GM21825 (cell line): ENCODE results near the gene RASL10B.
"Not testable (repeated sequence)": the region's sequence is repeated elsewhere in the genome, so short reads cannot be mapped to it uniquely, and the experiment has no call there.

Experiments
- ATAC-seq: cut with Tn5 transposase; IDR thresholded peaks from one replicate; pipeline ENCODE4 v1.9.1; 2021; ENCODE audit warnings: mild to moderate bottlenecking, moderate library complexity; ENCODE audit not compliant: unreplicated experiment

The RASL10B gene

DNA sequence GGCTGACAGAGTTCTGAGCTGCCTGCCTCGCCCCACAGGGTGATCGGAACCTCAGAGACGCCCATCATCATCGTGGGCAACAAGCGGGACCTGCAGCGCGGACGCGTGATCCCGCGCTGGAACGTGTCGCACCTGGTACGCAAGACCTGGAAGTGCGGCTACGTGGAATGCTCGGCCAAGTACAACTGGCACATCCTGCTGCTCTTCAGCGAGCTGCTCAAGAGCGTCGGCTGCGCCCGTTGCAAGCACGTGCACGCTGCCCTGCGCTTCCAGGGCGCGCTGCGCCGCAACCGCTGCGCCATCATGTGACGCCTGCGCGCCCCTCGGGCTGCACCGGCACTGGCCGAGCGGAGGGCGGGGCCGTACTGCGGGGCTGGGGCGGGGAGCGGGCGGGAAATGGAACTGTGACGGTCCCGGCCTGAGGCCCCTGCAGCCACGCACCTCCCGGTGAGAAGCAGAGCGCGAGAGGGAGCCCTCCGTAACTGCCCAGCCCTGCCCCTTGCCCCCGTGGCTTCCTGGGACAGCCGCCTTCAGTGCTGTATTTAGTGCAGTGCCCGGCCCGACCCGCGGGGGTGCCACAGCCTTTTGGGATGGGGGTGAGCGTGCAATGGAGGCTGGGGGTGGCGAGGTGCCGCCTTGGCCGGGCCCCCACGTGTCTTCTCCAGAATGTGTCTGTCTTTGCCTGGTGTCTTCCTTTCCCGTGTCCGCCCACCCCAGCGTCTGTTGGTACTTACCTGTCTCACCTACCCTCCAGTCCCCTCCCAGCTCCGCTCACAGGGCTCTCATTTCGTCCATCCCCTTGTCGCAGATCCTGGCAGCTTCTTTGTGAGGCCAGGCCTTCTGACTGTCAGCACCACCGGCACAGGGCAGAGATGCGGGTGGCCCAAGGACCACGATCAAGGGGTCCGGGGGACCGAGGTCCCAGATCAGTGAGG is 9.8 kb downstream of the RASL10B start:
- no peak for ATAC-seq

DNA sequence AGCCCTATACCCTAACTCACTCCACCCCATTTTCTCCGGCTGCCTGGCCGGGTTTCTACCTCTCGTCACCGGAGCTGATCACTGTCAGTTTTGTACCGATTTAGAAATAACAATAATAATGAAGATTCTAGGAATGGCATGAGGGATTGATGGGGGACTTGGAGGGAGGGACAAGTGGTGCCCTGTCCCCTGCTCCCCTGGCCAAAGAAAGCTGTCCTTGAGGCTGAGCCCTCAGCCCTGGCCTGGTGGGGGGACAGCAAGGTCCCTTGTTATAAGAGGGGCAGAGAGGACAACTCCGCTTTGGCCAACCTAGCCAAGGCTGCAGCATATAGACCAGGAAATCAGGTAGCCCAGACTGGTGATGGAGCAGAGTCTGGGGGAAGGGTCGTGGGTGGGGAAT is 11.1 kb downstream of the RASL10B start:
- no peak for ATAC-seq

DNA sequence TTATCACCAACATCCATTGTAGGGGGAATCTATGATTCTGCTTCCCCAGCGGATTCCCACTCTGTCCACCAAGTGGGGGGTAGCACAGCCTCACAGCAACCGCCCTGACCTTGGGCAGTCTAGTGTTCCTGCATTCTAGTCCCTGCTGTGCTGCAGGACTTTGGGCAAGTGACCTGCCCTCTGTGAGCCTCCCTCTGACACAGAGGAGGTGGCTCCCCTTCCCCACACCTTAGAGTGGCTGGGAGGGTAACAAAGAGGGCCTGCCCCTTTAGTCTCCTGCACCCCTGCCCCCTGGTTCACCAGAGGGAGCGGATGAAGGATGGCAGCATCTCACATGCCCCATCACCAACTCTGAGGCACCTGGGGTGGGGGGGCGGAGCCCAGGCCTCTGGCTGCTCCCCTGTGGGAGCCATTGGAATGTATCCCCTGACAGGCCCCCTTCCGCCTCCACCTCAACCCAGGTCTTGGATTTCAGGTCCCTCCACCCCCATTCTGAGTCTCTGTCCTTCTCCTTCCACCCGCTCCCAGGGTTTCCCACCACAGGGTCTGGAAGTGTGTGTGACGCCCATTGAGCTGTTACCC is 11.5 kb downstream of the RASL10B start:
- ATAC-seq = no peak

DNA sequence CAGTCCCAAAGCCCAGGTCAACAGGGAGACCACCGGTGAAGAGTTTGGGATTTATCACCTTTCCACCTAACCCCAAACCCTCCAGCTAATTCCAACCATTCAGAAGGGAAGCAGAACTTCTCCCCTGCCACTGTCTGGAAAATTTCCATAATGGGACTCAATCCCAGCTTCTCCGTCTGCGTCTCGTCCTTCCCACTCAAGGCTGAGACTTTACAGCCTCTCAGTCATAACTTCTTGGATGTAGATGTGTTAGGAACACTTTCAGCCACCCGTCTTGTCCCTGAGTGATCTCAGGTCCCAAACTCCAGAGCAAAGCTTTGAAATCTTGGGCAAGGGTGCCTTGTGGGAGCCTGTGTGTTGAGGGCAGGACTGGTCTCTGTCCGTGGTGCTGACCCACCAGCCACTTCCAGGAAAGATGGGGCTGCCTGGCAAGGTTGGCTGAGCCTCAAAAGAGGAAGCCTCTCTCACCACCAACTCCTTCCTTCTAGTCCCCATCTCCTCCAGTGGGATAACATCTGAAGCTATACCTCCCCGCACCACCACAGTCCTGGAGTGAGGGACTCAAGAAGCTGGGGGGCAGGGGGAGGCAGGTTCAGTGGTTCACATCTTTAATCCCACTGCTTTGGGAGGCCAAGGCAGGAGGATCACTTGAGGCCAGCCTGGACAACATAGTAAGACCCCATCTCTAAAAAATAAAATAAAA is 12.3 kb downstream of the RASL10B start:
- ATAC-seq = no peak

DNA sequence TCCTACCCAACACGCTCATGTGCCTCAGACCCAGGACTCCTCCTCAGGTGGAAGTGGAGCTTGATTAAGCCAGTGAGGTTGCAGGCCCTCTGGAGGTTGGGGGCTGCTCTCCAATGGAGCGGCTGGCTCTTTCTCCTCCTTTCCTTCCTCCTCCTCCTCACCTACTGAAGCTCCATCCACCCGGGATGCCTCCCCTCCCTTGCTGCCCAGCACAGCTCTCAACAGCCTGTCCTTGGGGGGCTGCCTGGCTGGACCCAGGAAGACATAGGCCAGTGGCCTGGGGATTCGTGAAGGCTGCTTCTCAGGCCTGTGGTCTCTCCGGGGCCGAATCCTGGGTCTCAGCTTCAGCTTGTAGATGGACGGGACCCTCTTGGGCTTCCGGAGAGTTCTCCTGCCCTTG is 13.4 kb downstream of the RASL10B start:
- no peak for ATAC-seq

DNA sequence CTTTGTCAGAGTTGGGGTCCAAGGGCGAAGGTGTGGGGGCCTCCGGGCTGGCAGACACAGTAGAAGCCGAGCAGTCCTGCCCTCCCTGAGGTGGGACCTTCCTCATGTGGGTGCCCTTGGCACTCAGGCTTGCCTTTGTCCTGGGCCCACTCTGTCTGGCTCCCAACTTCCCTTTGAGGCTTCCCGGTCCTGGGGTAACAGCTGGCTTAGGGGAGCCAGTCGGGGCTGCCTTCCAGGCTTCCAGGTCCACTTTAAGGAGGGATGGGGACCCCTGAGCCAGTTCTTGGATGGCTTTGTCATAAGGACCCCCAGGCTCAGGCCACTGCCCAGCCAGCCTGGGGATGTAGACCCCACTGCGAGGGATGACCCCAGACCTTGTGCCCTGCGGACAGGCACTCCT is 13.8 kb downstream of the RASL10B start:
- no peak for ATAC-seq

DNA sequence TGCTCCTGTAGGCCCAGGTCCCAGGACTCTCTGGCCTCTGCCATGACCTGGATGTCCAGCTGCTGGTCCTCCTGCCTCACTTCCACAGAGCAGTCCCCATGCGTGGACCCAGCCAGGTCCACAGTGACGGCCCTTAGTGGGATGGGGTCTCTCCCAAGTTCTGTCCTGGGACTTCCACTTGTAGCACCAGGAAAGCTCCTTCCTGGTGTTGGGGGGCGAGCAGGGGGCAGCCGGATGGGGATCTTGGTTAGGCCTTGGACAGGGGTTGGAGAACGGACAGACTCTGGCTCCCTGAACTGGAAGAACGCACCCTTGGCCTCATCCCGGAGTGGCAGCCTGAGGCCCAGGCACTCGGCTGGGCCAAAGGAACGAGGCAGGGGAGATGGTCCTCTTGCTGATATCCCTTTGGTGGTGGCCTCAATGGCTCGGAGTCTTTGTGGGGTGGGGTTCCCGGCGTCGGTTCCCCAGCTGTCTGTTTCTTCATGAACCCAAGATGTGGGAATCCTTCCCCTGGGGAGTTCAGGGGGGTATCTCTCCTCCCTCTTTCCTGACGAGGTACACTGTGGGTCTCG is 14.4 kb downstream of the RASL10B start:
- no peak for ATAC-seq

DNA sequence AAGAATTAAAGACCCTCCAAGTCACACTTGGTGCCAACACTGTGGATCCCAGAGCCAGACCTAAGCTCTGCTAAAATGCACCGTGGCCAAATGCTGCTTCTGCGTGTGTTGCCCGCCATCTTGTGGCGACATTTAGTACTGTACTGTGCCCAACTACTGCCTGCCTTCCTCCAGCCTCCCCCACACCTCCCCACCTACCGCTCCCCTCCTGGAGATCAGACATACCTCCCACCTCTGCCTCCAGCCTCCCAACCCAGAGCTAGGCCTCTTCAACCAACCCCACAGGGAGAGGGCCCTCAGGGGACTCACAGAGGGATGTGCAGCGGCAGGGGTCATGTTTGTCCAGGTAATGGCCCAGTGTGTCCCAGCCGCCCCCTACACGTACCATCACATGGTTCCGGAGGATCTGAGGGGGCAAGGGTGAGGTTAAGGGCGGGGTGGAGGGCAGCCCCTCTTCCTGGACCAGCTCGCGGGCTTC is 16.1 kb downstream of the RASL10B start:
- no peak for ATAC-seq

DNA sequence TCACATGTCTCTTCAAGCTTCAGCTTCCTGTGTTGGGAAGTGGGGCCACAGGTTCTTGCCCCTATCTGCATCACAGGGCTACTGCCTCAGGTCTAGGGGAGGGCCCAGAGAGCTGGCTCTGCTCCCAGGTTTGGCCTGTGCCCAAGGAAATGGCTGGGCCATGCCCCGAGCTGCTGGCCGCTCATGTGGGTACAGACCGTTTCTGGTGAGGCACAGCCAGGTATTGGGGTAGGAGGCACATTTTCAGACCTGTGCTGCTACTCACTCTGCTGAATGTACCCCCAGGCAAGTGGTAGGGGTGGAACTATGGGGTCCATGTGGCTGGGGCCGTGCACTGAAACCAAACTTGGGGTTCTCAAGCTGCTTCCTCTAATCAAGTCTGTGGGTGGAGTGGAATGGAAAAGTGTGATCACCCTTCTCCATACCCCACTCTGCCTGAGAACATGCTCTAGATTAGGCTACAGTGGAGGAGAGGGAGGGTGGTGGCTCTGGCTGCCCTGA is 17.0 kb downstream of the RASL10B start:
- no peak for ATAC-seq

DNA sequence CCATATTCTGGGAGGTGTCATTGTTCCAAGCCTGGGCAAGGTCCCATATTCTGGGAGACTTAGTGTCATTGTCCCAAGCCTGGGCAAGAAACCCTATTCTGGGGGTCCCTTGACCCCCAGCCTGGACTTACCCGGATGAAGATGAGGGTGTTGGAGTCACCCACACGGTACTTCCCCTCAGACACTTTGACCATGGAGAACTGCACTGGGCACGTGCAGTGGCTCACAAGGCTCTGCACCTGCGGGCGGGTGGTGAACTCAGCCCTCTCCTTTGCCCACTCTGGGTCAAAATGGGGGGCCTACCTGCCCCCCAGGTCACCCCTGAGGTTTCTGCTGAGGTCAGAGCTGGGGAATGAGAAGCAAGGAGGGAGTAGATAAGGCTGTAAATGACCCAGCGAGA is 17.5 kb downstream of the RASL10B start:
- ATAC-seq = no peak

DNA sequence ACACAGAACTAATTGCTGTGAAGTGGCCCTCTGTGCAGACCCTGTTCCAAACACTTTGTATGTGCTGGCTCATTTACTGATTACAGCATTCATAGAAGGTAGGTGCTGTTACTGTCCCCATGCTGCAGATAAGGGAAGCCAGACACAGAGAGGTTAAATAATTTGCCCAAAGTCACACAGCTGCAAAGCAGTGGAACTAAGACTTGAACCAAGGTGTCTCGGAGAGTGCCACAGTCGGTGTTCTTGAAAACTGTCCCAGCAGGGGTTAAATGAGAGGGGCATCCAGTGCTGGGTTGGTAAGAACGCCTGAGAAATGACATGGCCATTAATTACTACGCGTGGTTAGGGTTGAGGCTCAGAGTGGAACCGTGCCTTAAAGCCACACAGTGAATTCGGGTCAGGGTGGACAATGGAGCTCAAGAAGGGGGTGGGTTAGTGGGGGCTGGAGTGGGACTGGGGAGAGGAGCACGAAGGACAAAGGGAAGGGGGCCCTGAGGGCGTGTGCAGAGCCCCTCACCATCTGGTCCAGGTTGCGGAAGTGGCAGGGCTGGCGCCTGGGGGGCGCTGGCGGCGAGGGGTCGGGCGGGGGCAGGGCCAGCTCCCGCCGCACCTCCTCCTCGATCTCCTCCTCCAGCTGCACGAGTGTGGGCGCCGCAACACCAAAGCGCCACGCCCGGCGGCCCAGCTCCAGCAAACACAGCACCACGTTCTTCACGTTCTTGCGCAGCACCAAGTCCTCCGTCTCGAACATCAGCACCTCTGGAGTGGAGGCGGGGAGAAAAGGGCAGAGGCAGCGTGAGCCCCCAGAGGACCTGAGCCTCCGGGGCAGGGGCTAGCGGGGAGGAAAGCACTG is 18.3 kb downstream of the RASL10B start:
- no peak for ATAC-seq

DNA sequence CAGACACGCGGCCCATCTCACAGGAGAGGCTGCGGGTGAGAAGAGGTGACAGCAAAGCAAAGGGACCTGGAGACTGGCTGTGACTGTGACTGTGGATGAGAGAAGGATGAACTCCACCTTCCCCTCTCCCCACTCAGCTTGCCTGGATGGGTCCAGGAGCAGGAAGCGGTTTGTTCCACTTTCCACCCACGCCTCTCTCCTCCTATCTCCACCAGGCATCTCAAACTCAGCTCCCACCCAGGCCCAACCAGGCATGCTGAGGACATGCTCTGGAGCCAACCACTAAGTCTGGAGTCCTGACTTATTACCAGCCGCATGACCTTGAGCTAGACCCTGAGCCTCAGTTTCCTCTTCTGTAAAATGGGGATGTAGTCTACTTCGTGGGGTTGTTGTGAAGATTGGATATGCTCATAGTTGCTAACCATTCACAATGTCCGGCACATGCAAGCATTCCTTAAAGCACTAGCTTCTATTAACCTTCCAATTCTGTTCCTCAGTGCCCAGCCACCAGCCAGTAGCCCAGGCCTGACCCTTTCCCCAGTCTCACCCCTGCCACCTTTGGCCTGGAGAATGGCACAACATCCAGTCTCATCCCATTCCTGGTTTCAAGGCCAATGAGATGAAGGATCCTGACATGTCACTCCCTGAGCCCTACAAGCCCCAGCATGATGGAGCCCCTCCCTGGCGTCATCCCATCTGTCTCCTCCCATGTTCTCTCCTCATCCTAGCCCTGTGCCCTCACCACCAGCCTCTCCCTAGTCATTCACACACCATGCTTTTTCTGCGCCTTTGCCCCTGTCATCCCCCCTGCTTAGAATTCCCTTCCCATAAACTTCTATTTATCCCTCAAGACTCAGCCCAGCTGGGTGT is 19.3 kb downstream of the RASL10B start:
- no peak for ATAC-seq

DNA sequence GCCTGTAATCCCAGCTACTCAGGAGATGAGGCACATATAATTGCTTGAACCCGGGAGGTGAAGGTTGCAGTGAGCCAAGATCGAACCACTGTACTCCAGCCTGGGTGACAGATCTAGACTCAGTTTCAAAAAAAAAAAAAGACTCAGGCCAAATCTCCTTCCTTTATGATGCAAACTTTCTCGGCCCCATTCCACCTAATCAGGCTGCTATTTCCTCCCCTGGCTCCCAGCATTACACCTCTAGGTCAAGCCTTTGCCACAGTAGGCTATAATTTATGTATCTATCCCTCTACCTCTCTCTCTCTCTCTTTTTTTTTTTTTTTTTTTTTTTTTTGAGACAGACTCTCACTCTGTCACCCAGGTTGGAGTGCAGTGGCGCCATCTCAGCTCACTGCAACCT is 20.1 kb downstream of the RASL10B start:
- not testable (repeated sequence) for ATAC-seq

DNA sequence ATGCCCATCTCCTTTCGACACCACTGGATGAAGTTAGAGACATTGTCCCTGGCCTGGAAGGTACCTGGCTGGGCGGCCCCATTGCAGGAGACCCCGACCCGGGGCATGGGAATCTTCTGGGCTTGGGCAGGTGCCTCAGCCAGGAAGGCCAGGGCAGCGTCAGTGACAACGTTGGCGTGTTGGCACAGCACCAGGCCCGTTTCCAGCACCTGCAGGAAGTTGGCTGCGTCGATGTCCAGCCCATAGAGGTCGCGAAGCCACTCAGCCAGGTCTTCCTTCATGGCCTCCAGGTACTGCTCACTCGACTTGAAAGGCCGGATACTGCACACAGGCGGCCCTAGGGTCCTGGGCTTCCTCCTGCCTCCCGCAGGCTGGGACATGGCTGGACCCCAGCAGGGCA is 21.0 kb downstream of the RASL10B start:
- no peak for ATAC-seq

DNA sequence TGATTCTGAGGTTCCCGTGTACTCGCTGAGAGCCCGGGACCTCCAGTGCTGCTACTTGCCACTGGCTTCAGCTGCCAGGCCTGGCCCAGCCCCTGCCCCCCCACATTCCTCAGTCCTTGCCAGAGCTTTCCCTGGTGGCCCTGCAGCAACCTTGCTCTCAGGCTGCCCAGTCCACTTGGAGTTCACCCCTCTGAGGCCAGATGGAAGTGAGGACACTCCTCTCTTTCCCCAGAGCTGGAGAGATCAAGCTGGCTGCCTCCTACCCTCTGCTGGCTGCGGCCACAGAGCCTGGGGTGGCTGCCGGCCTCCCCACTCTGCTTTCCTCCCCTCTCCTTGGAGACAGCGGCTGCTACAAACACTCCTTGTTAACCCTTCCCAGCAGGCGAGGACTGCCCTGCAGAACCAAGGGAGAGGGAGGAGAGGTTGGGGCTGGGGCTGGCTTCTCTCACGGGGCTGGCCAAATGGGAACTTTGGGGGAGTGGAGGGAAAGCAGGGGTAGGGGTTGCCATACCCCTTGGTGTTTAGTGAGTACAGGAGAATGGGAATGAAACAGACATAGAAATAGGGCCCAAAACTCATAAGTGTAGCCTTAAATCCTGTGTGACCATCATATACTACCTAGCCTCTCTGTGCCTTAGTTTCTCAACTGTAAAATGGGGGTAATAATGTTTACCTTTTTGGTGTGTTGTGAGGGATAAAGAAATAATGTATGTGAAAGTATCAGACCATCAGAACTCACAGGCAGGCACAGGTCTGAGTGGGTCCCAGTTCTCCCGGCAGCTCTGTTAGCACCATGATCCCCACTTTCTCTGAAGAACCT is 21.7 kb downstream of the RASL10B start, which contains the start of gene GAS2L2:
Gene GAS2L2, minus strand, starts transcription at position 295 of the 820 bp plus-strand sequence. CDS start 389 bp downstream, outside the sequence.
- ATAC-seq = no peak

DNA sequence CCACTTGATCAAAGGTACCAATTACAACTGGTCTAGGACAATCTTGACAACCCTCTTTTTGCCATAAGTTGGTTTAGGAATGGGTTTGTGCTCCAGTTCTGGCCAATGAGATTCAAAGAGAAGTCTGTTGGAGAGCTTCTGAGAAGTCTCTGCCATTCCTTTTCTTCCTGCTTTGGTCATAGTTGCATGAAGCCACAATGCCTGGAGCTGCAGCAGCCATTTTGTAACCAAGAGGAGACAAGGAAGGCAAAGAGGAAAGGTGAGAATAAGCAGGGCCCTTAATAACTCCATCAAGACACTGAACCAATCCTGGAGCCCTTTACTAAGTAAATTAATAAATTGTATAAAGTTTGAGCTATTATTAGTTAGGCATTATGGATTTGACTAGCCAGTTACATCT is 25.8 kb downstream of the RASL10B start:
- no peak for ATAC-seq

DNA sequence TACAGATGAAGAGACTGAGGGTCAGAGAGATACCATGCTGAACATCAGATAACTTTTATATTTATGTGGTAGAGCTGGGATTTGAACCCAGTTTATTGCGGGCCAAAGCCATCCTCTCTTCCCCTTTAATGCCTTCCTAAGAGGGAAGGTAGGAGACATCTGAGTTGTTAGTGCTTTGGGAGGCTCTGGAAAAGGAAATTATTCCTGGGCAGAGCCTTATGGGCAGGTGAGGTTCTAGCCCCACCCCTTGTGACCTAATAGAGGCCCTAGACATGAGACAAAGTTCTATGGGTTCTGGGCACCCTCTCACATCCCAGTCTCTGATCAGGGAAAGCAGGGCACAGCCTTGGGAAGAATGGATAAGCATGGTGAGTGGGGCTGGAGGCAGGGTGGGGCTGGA is 29.1 kb downstream of the RASL10B start, which contains the start of gene C17orf50:
Gene C17orf50, plus strand, starts transcription at position 301 of the 400 bp plus-strand sequence. Its CDS starts 55 bp downstream, at position 356.
- ATAC-seq = no peak

DNA sequence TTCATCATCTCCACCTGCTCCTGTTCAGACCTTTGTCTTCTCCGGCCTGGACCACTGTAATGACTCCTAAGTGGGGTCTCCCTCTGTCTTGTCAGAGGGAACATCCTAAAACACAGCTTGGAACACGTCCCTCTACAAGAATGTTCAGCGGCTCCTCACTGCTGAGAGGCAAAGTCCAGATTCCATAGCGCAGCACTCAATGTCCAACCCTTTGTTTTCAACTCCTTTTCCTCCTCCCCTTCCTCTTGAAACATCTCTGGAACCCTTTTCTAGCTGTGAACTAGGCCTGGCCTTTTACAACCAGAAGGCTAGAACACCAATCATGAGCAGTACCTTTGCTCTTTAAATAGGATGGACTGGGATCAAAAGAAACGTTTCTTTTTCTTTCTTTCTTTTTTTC is 30.2 kb downstream of the RASL10B start:
- ATAC-seq = no peak
